Gastrocnemius medialis (tissue), 4 donors: ENCODE measurements around the gene FCF1. TPM values are rescaled to one million over a fixed set of nuclear protein-coding genes. Genes with fewer than 3 reads are reported as not detected.

Experiments
- ATAC-seq, 2 donors: fragments of 150-250 bp; one replicate each; pipeline ENCODE4 v1.9.1; 2016
- DNase-seq, 2 donors: peaks; one replicate each; pipeline ENCODE4 v3.0.0-alpha.2; 2019
- H3K27ac ChIP-seq, 4 donors: fragments of 200-600 bp; sonication (generic); 1 replicate in 1 of 4; 2 replicates in 3 of 4; pipeline ENCODE4 v1.5.1; 2016 to 2018; ENCODE audit warnings: mild to moderate bottlenecking in 2 of 4, moderate library complexity in 1 of 4
- H3K27me3 ChIP-seq, 3 donors: fragments of 200-600 bp; sonication (generic) in 2 of 3; 1 replicate in 1 of 3; 2 replicates in 2 of 3; pipeline versions ENCODE4 v1.5.1 to v1.6.0; 2016 to 2019; ENCODE audit warnings: mild to moderate bottlenecking in 1 of 3, moderate library complexity in 1 of 3
- H3K36me3 ChIP-seq, 2 donors: fragments of 200-600 bp; sonication (generic) in 1 of 2; one replicate each; pipeline ENCODE4 v1.5.1; 2017 to 2018
- H3K4me1 ChIP-seq, 2 donors: fragments of 200-600 bp; sonication (generic) in 1 of 2; one replicate each; pipeline ENCODE4 v1.5.1; 2016 to 2017; ENCODE audit warnings: mild to moderate bottlenecking in 2 of 2
- H3K4me3 ChIP-seq, 4 donors: fragments of 200-600 bp; sonication (generic) in 3 of 4; 1 replicate in 1 of 4; 2 replicates in 3 of 4; pipeline ENCODE4 v1.5.1; 2016 to 2019; ENCODE audit warnings: mild to moderate bottlenecking in 2 of 4
- H3K9me3 ChIP-seq, 3 donors: fragments of 200-600 bp; sonication (generic) in 2 of 3; 1 replicate in 1 of 3; 2 replicates in 2 of 3; pipeline ENCODE4 v1.5.1; 2016 to 2019
- POLR2A ChIP-seq, 2 donors: fragments of 450-650 bp; IDR thresholded peaks; one replicate each; pipeline ENCODE4 v1.6.1; 2017; ENCODE audit warnings: antibody characterized with exemption in 2 of 2, mild to moderate bottlenecking in 2 of 2, moderate library complexity in 2 of 2
- in situ Hi-C, 4 donors: fragments of 200-750 bp; cut with MboI; loops; one replicate each; pipeline versions ENCODE4 v1.15.0 to v1.8.0; 2017; ENCODE audit warnings: low sequenced_read_pairs in 4 of 4
- intact Hi-C: fragments of 100-400 bp; cut with DNase I; formaldehyde crosslinking; loops from one replicate; pipeline ENCODE4 v1.15.1; 2023; ENCODE audit warnings: low total_unique reads
- total RNA-seq, 4 donors: library from RNA; depleted of rRNA; stranded (reverse); fragments of >200 nt; gene quantifications; one replicate each; pipeline versions ENCODE4 v1.1.0 to v1.2.3, GENCODE V29; 2016
- TF ChIP-seq, protein P1 (sequence below), 5 experiments: fragments of 450-650 bp in 3 of 5; fragments of 200-600 bp in 2 of 5; sonication (generic) in 2 of 5; IDR thresholded peaks in 4 of 5; conservative IDR thresholded peaks in 1 of 5; 1 replicate in 4 of 5; 2 replicates in 1 of 5; pipeline ENCODE4 v1.5.1; 2016 to 2019; ENCODE audit warnings: antibody characterized with exemption in 5 of 5, mild to moderate bottlenecking in 3 of 5, moderate library complexity in 3 of 5

Gene FCF1
- total RNA-seq, 4 donors from 2014 or later = 15.1 to 22.9 (median 18.6) TPM

DNA sequence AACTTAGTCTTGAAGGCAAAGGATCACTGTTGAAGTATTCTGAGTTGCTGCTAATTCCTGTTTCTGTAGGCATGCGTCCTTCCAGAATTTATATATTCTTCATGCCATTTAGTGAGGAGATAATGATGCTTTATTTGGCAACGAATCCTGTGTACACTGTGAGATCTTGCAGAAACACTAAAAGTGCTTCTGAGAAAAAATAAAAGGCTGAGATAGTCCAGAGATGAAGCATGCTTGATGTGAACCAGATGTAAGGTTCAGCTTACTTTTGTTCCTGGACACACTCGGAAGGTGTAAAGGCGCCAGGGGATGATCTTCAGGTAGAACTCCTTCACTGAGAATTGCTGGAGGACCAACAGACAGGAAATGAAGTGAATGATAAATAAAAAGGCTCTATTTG lies 39.2 kb upstream of the FCF1 start:
- H3K27ac ChIP-seq = no peak overlapping the region
- TF ChIP-seq, protein P1, sequence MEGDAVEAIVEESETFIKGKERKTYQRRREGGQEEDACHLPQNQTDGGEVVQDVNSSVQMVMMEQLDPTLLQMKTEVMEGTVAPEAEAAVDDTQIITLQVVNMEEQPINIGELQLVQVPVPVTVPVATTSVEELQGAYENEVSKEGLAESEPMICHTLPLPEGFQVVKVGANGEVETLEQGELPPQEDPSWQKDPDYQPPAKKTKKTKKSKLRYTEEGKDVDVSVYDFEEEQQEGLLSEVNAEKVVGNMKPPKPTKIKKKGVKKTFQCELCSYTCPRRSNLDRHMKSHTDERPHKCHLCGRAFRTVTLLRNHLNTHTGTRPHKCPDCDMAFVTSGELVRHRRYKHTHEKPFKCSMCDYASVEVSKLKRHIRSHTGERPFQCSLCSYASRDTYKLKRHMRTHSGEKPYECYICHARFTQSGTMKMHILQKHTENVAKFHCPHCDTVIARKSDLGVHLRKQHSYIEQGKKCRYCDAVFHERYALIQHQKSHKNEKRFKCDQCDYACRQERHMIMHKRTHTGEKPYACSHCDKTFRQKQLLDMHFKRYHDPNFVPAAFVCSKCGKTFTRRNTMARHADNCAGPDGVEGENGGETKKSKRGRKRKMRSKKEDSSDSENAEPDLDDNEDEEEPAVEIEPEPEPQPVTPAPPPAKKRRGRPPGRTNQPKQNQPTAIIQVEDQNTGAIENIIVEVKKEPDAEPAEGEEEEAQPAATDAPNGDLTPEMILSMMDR (IDR thresholded peaks at IDR 0.05 in 4 of 5, conservative IDR thresholded peaks at IDR 0.05 in 1 of 5) = no peak
- no peak for TF ChIP-seq POLR2A (IDR thresholded peaks at IDR 0.05)
- intact Hi-C loops (no loop called here), in situ Hi-C loops (no loop called here)
- ATAC-seq (no peak), DNase-seq (no peak)
- no peak overlapping the region for H3K4me3 ChIP-seq
- H3K4me1 ChIP-seq = peaks cover 8% of the 10 kb centered on the region in 2 donors
- no peaks in the 10 kb centered on the region for H3K27me3 ChIP-seq
- H3K9me3 ChIP-seq = no peaks in the 10 kb centered on the region
- H3K36me3 ChIP-seq = peaks cover 2 to 72% of the 10 kb centered on the region in 2 donors

DNA sequence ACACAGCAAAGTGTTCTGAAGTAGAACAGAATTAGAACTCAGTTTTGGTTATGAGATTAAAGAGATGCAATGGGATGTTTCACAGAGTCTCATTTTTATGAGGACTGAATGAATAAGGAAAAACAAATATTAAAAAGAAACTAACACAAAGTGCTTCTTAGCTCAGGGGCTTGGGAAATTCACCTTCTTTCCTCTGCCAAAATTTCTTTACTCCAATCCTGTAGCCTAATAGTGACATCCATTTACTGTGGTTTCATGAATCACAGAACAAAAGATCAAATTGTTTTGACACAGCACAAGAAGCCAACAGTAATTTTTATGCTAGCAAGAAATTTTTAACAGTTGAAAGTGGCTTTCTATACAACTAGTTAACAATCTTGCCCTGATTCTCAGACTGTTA lies 37.7 kb upstream of the FCF1 start:
- no peaks in the 10 kb centered on the region for H3K27me3 ChIP-seq
- TF ChIP-seq, protein P1 (IDR thresholded peaks at IDR 0.05 in 4 of 5, conservative IDR thresholded peaks at IDR 0.05 in 1 of 5) = no peak
- no peak for TF ChIP-seq POLR2A (IDR thresholded peaks at IDR 0.05)
- no peak overlapping the region for H3K4me3 ChIP-seq
- in situ Hi-C loops (no loop called here), intact Hi-C loops (no loop called here)
- H3K9me3 ChIP-seq = no peaks in the 10 kb centered on the region
- DNase-seq (no peak), ATAC-seq (no peak)
- H3K4me1 ChIP-seq = peaks cover 8% of the 10 kb centered on the region in 2 donors
- peaks cover 2 to 63% of the 10 kb centered on the region in 2 donors for H3K36me3 ChIP-seq
- H3K27ac ChIP-seq = no peak overlapping the region

DNA sequence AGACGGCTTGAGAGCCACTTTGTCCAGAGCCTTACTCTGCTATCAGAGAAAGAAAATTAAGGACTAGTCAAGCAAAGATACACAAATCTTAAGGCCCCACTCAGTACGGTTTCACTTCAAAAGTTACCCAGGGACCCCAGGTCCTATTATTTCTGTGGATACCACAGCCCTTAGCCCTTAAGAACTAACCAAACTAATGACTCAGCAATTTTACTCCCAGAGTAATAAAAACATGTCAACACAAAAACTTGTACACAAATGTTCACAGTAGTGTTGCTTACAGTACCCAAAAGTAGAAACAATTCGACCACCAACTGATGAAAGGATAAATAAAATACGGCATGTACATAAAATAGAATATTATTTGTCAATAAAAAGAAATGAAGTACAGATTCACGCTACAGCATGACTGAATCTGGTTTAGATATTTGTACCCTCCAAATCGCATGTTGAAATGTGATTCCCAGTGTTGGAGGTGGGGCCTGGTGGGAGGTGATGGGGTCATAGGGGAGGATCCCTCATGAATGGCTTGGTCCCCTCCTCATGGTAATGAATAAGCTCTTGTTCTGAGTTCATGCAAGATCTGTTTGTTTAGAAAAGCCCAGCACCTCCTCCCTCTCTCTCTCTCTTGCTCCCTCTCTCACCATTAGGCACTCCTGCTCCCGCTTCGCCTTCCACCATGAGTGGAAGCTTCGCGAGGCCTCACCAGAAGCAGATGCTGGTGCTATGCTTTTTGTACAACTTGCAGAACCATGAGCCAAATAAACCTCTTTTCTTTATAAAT lies 30.6 kb upstream of the FCF1 start:
- DNase-seq (no peak), ATAC-seq (no peak)
- H3K9me3 ChIP-seq = no peaks in the 10 kb centered on the region
- no peak overlapping the region for H3K4me3 ChIP-seq
- TF ChIP-seq POLR2A (IDR thresholded peaks at IDR 0.05) = no peak
- TF ChIP-seq, protein P1 (IDR thresholded peaks at IDR 0.05 in 4 of 5, conservative IDR thresholded peaks at IDR 0.05 in 1 of 5) = no peak
- in situ Hi-C loops = no loop called here
- peak overlapping the region in 2 of 4 donors; percentile 38 to 43 for H3K27ac ChIP-seq
- H3K27me3 ChIP-seq = no peaks in the 10 kb centered on the region
- no peaks in the 10 kb centered on the region for H3K4me1 ChIP-seq
- H3K36me3 ChIP-seq = peaks cover 0 to 40% of the 10 kb centered on the region in 2 donors
- intact Hi-C loops = no loop called here

DNA sequence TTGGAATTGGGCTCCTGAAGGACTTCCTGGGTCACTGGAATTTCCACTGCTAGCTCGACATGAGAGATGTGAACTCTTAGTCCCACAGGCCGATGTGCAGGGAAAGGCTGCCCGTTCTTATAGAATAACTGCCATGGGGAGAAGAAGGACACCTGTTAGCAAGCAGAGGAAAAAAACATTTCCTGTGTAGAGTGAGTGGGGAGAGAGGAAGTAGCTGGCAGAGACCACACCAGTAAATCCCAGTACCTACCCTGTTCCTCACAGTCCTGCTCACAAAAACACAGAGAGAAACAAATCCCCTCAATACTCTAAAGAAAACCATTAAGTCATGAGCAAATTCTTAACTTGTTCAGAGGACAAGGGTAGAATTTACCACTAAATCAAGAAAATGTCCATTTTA lies 29.5 kb upstream of the FCF1 start:
- intact Hi-C loops = no loop called here
- H3K36me3 ChIP-seq = peaks cover 0 to 44% of the 10 kb centered on the region in 2 donors
- ATAC-seq = no peak

More for the DNA sequence above, 29.5 kb upstream of the FCF1 start:
- Histone ChIP-seq H3K4me3 (no peak overlapping the region), H3K4me1 (no peaks in the 10 kb centered on the region), H3K27me3 (no peaks in the 10 kb centered on the region), H3K9me3 (no peaks in the 10 kb centered on the region), H3K27ac (no peak overlapping the region)
- in situ Hi-C loops = no loop called here
- TF ChIP-seq, protein P1 (IDR thresholded peaks at IDR 0.05 in 4 of 5, conservative IDR thresholded peaks at IDR 0.05 in 1 of 5) = no peak
- TF ChIP-seq POLR2A (IDR thresholded peaks at IDR 0.05) = no peak
- no peak for DNase-seq
